Neural crest cell (in vitro differentiated cells): ENCODE data around the gene PAX3. TPM values are rescaled to one million over a fixed set of nuclear protein-coding genes. Genes with fewer than 3 reads are reported as not detected.

Experiments
- DNase-seq: peaks from one replicate; pipeline ENCODE4 v3.0.0; 2021; ENCODE audit warnings: low read depth, mixed read lengths, low spot score
- H3K27ac Mint-ChIP-seq: one replicate; pipeline ENCODE4 v1.8.0; 2021; ENCODE audit warnings: mild to moderate bottlenecking, mixed read lengths; ENCODE audit not compliant: unreplicated experiment
- H3K27me3 Mint-ChIP-seq: 2 replicates; pipeline ENCODE4 v1.8.0; 2021; ENCODE audit warnings: low read depth, mild to moderate bottlenecking, mixed read lengths
- H3K36me3 Mint-ChIP-seq: 2 replicates; pipeline ENCODE4 v1.8.0; 2021; ENCODE audit warnings: low read depth, mild to moderate bottlenecking, mixed read lengths
- H3K4me1 Mint-ChIP-seq: 2 replicates; pipeline ENCODE4 v1.8.0; 2021; ENCODE audit warnings: mixed read lengths
- H3K4me3 Mint-ChIP-seq: one replicate; pipeline ENCODE4 v1.8.0; 2021; ENCODE audit warnings: mild to moderate bottlenecking, mixed read lengths
- H3K9me3 Mint-ChIP-seq: 2 replicates; pipeline ENCODE4 v1.8.0; 2021; ENCODE audit warnings: mixed read lengths
- CTCF ChIP-seq: fragments of 200-600 bp; sonication (generic); conservative IDR thresholded peaks from 2 replicates; pipeline ENCODE4 v1.5.0; 2021; ENCODE audit warnings: antibody characterized with exemption, mild to moderate bottlenecking
- total RNA-seq: library from RNA; stranded (reverse); gene quantifications from 2 replicates; pipeline ENCODE4 v1.2.1, GENCODE V29; 2021

The PAX3 gene
- total RNA-seq, 1 donor from 2014 or later: 52.2 TPM

- no peak for DNase-seq
- Mint-ChIP-seq H3K4me3 (peak overlapping the region; percentile 71), H3K27ac (peak overlapping the region; percentile 68)
Measured at GRCh38 chr2:222257645-222258044, 41.2 kb downstream of the PAX3 start.

DNA sequence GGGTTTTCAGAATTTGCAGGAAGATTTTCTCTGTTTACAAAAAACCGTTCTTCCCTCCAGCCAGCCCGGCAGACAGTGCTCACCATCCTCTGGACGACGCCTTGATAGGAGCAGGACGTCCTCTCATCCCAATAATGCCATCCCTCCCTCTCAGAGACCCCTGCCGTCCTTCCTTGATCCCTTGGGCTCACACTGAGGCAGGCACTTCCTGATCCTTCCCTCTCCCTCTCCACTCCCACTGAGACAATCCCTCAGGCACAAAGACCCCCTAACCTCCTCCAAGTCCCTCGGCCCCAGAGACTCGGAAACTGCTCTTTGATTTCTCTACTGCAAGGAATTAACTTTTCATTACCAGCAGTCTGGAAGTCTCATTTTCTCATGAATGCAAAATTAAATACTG lies 42.5 kb downstream of the PAX3 start:
- Mint-ChIP-seq H3K27ac (peak overlapping the region; percentile 75), H3K9me3 (no peaks in the 10 kb centered on the region), H3K36me3 (peaks cover 5% of the 10 kb centered on the region), H3K4me3 (peak overlapping the region; percentile 59), H3K4me1 (peaks cover 57% of the 10 kb centered on the region), H3K27me3 (peaks cover 19% of the 10 kb centered on the region)
- DNase-seq: no peak
- TF ChIP-seq CTCF: no peak

More at GRCh38 chr2:222257645-222258044, 41.2 kb downstream of the PAX3 start:
- H3K36me3 Mint-ChIP-seq: peaks cover 2% of the 10 kb centered on the region
- H3K27me3 Mint-ChIP-seq: peaks cover 19% of the 10 kb centered on the region
- no peak for TF ChIP-seq CTCF
- H3K4me1 Mint-ChIP-seq: peaks cover 66% of the 10 kb centered on the region
- no peaks in the 10 kb centered on the region for H3K9me3 Mint-ChIP-seq

DNA sequence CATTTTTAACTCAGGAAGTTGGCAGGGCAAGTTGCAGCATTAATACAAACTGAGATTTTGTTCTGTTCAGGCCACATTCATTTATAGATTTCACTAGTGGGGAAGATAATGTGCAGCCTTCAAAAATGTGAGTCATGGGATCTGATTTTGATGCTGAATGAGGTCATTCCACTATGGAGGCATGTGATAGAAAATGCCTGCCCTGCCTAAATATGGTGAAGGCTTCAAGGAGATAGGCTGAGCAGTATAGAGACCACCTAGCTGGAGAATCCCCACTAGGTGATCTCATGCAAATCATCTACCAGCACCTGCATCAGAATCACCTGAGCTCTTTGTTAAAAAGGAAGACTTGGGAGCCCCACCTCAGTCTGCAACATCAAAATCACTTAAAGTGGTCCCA lies 43.7 kb downstream of the PAX3 start:
- H3K27ac Mint-ChIP-seq: no peak overlapping the region
- no peak for TF ChIP-seq CTCF
- peaks cover 19% of the 10 kb centered on the region for H3K27me3 Mint-ChIP-seq

GRCh38 chr2:222250313-222250712 lies 48.5 kb downstream of the PAX3 start:
- Mint-ChIP-seq H3K4me1 (peaks cover 40% of the 10 kb centered on the region), H3K27me3 (peaks cover 11% of the 10 kb centered on the region), H3K4me3 (no peak overlapping the region), H3K9me3 (no peaks in the 10 kb centered on the region), H3K36me3 (peaks cover 3% of the 10 kb centered on the region), H3K27ac (no peak overlapping the region)
- TF ChIP-seq CTCF: no peak
- DNase-seq: no peak

More for the DNA sequence above, 43.7 kb downstream of the PAX3 start:
- H3K36me3 Mint-ChIP-seq: peaks cover 5% of the 10 kb centered on the region
- H3K4me3 Mint-ChIP-seq: no peak overlapping the region
- DNase-seq: no peak
- H3K4me1 Mint-ChIP-seq: peaks cover 54% of the 10 kb centered on the region
- H3K9me3 Mint-ChIP-seq: no peaks in the 10 kb centered on the region

- H3K4me1 Mint-ChIP-seq: peaks cover 40% of the 10 kb centered on the region
- no peak overlapping the region for H3K4me3 Mint-ChIP-seq
- H3K27ac Mint-ChIP-seq: no peak overlapping the region
- peaks cover 17% of the 10 kb centered on the region for H3K27me3 Mint-ChIP-seq
- no peak for DNase-seq
- TF ChIP-seq CTCF: no peak
- H3K9me3 Mint-ChIP-seq: no peaks in the 10 kb centered on the region
- peaks cover 3% of the 10 kb centered on the region for H3K36me3 Mint-ChIP-seq
Measured at GRCh38 chr2:222249444-222249843, 49.4 kb downstream of the PAX3 start.

GRCh38 chr2:222248818-222249217 lies 50.0 kb downstream of the PAX3 start:
- H3K27ac Mint-ChIP-seq: no peak overlapping the region
- H3K4me3 Mint-ChIP-seq: no peak overlapping the region
- DNase-seq: no peak
- H3K27me3 Mint-ChIP-seq: peaks cover 22% of the 10 kb centered on the region
- H3K4me1 Mint-ChIP-seq: peaks cover 37% of the 10 kb centered on the region
- H3K9me3 Mint-ChIP-seq: no peaks in the 10 kb centered on the region
- peaks cover 5% of the 10 kb centered on the region for H3K36me3 Mint-ChIP-seq
- TF ChIP-seq CTCF: no peak
